Measurements from ENCODE around the gene CTRB1. TPM values are rescaled to one million over a fixed set of nuclear protein-coding genes. Genes with fewer than 3 reads are reported as not detected.

CTRB1 gene
- total and polyA plus RNA-seq, 2 of the 8 experiments (the other 6 are each of a cell fraction or from before 2014, with no cell fraction given) = not detected

DNA sequence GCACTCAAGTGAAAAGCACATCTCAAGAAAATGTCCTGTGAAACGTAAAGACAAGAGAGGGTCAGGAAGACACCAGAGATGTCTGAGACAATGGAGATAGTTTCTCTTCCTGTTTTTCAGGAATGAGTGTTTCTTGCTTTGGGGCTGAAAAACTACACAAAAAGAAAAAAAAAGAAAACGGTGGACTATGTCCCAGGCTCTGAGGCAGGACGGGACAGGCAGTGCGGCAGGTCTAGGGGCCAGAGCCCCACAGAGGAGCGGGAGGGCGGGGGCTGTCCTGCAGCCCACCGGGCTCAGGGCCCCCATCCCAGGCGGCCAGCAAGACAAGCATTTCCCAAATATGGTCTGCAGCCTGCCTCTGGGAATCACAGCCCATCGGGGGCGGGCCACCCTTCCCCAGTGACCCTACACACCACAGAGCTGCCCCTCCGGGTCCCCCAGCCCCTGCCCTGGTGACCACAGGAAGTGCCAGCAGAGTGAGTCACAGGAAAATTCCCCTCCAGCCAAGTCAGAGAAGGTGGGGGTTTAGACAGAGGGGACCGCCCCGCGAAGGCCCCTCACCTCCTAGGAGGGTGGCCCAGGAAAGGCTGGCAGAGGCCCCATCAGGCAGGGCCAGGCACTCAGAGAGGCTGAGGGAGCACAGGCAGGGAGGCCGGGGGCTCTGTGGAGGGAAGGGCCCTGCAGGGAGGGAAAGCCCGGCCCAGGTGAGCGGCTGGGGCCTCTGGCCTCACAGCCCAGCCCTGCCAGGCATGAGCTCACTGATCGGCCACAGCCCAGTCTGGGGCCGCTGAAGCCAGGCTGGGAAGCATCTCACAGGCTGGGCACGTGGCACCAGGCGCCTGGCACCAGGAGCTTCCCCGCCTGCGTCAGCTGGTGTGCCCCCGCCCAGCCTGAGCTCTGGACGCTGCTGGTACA lies 26.3 kb downstream of the CTRB1 start:
- Histone ChIP-seq H2BK20ac (ENCODE audit: low read length) (no peak overlapping the region; the same call in 1 of the 2 replicates), H2AFZ (ENCODE audit: low read length) (no peak overlapping the region), H3K23ac (ENCODE audit: insufficient read length) (no peak overlapping the region), H3K4me2 (ENCODE audit: insufficient read depth in 1 of 2, low read depth in 2 of 2, low read length in 2 of 2) (peak overlapping the region; percentile 2 to 55; a peak in 2 of 4 replicates), H2BK5ac (ENCODE audit: low read depth, low read length) (peak overlapping the region; percentile 36), H3K79me1 (ENCODE audit: low read depth, low read length) (peaks cover 31% of the 10 kb centered on the region), H3K14ac (ENCODE audit: insufficient read length) (no peak overlapping the region), H4K91ac (replicated peaks; ENCODE audit: insufficient read length, low read length) (peak overlapping the region; percentile 84), H3K36me3 (ENCODE audit: control insufficient read depth in 2 of 4, insufficient read depth in 4 of 4, low read length in 3 of 4) (peaks cover 0 to 25% (median 10%) of the 10 kb centered on the region in 4 experiments; a peak in 6 of 8 replicates), H3K4me3 (ENCODE audit: extremely low read depth in 1 of 4, insufficient read depth in 2 of 4, low read depth in 3 of 4, low read length in 4 of 4) (no peak overlapping the region), H3K9ac (replicated peaks in 1 of 4; ENCODE audit: extremely low read depth in 1 of 4, low read depth in 3 of 4, low read length in 3 of 4) (peak overlapping the region in 1 of 4 experiments; percentile 50; a peak in 4 of 7 replicates), H3K27ac (ENCODE audit: low read depth, low read length) (peak overlapping the region; percentile 73), H3K18ac (ENCODE audit: extremely low read depth, low read length) (peak overlapping the region; percentile 71), H2AK5ac (ENCODE audit: low read depth, low read length) (no peak overlapping the region; the same call in 1 of the 2 replicates), H4K5ac (ENCODE audit: insufficient read length, low read depth, low read length) (peak overlapping the region; percentile 2), H2BK15ac (ENCODE audit: low read length) (peak overlapping the region; percentile 6; the same call in 1 of the 2 replicates), H3K23me2 (ENCODE audit: low read depth, low read length) (no peaks in the 10 kb centered on the region), H4K20me1 (replicated peaks in 1 of 2; ENCODE audit: control insufficient read depth in 1 of 2, insufficient read depth in 2 of 2, low read length in 2 of 2) (peaks cover 42 to 58% of the 10 kb centered on the region in 2 experiments), H3K79me2 (ENCODE audit: control insufficient read depth in 1 of 2, insufficient read depth in 2 of 2, low read length in 2 of 2) (peaks cover 23 to 98% of the 10 kb centered on the region in 2 experiments), H3K9me3 (ENCODE audit: insufficient read depth in 2 of 2, low read depth in 1 of 2, low read length in 1 of 2) (no peaks in the 10 kb centered on the region), H3K56ac (replicated peaks; ENCODE audit: insufficient read length, low read depth, low read length) (peak overlapping the region; percentile 62), H3K4me1 (replicated peaks in 1 of 4; ENCODE audit: control insufficient read depth in 3 of 4, insufficient read depth in 4 of 4, low read length in 3 of 4) (peaks cover 0 to 56% (median 43%) of the 10 kb centered on the region in 4 experiments; a peak in 6 of 7 replicates), H2BK12ac (ENCODE audit: low read depth, low read length) (peak overlapping the region; percentile 27; the same call in 1 of the 2 replicates), H3K27me3 (replicated peaks in 1 of 4; ENCODE audit: control insufficient read depth in 3 of 4, extremely low read depth in 1 of 4, insufficient read depth in 3 of 4, low read length in 3 of 4) (no peaks in the 10 kb centered on the region), H2BK120ac (replicated peaks; ENCODE audit: low read depth, low read length) (no peak overlapping the region), H3K4ac (replicated peaks; ENCODE audit: insufficient read length, low read depth, low read length) (peak overlapping the region; percentile 44), H4K8ac (ENCODE audit: extremely low read depth, insufficient read depth, low read length) (no peak overlapping the region)
- WGBS, 2 experiments (ENCODE audit: extremely low coverage in 1 of 2, insufficient coverage in 1 of 2, insufficient read length in 1 of 2, insufficient replicate concordance in 2 of 2, low coverage in 1 of 2, low lambda C conversion rate in 2 of 2, missing lambda C conversion rate in 1 of 2) = 52% methylated on average over 23 of the region's 25 CpGs; no CpG with 5 or more reads in 1 of the 2 experiments
- DNase-seq (ENCODE audit: low read depth in 1 of 2, low spot score in 2 of 2) (peak in 1 of 2 experiments; percentile 70), FAIRE-seq (no peak)
- POLR2A ChIA-PET (ENCODE audit: partially characterized antibody) = interaction anchor here (0.9 to 22.7 kb wide), 11 partner anchors 5 to 46 kb away, joined by 3 to 375 read pairs (median 4); partner anchors contain the start of gene BCAR1
- CTCF ChIA-PET (ENCODE audit: partially characterized antibody) = interaction anchor here (0.6 to 15.7 kb wide), 8 partner anchors 10 to 140 kb away, joined by 3 to 236 read pairs (median 5); no protein-coding TSS in a partner anchor
- TF ChIP-seq YY1 (IDR thresholded peaks at IDR 0.05; ENCODE audit: low read depth, low read length) (no peak), SP1 (IDR thresholded peaks at IDR 0.05; ENCODE audit: low read depth, low read length) (peak; percentile 51; the same call in 1 of the 2 replicates), CBX8 (IDR thresholded peaks at IDR 0.05; ENCODE audit: borderline replicate concordance, low read depth, low read length) (no peak), KDM4A (IDR thresholded peaks at IDR 0.05; ENCODE audit: low read depth, low read length, severe bottlenecking) (no peak), GABPA (IDR thresholded peaks at IDR 0.05; ENCODE audit: borderline replicate concordance, insufficient read depth, low read length) (0 out of 2 replicates have a peak, but pooled peaks have one; percentile 9), BRCA1 (IDR thresholded peaks at IDR 0.05; ENCODE audit: low read depth, low read length) (no peak), SUZ12 (IDR thresholded peaks at IDR 0.05; ENCODE audit: low read length) (no peak), CBX5 (IDR thresholded peaks at IDR 0.05; ENCODE audit: low read depth, low read length) (no peak), CHD2 (IDR thresholded peaks at IDR 0.05; ENCODE audit: low read length) (no peak)
- TF ChIP-seq, protein P1, sequence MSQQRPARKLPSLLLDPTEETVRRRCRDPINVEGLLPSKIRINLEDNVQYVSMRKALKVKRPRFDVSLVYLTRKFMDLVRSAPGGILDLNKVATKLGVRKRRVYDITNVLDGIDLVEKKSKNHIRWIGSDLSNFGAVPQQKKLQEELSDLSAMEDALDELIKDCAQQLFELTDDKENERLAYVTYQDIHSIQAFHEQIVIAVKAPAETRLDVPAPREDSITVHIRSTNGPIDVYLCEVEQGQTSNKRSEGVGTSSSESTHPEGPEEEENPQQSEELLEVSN (IDR thresholded peaks at IDR 0.05) = no peak
